ENCODE data around the gene BRPF1.

- TF ChIP-seq, protein P1, sequence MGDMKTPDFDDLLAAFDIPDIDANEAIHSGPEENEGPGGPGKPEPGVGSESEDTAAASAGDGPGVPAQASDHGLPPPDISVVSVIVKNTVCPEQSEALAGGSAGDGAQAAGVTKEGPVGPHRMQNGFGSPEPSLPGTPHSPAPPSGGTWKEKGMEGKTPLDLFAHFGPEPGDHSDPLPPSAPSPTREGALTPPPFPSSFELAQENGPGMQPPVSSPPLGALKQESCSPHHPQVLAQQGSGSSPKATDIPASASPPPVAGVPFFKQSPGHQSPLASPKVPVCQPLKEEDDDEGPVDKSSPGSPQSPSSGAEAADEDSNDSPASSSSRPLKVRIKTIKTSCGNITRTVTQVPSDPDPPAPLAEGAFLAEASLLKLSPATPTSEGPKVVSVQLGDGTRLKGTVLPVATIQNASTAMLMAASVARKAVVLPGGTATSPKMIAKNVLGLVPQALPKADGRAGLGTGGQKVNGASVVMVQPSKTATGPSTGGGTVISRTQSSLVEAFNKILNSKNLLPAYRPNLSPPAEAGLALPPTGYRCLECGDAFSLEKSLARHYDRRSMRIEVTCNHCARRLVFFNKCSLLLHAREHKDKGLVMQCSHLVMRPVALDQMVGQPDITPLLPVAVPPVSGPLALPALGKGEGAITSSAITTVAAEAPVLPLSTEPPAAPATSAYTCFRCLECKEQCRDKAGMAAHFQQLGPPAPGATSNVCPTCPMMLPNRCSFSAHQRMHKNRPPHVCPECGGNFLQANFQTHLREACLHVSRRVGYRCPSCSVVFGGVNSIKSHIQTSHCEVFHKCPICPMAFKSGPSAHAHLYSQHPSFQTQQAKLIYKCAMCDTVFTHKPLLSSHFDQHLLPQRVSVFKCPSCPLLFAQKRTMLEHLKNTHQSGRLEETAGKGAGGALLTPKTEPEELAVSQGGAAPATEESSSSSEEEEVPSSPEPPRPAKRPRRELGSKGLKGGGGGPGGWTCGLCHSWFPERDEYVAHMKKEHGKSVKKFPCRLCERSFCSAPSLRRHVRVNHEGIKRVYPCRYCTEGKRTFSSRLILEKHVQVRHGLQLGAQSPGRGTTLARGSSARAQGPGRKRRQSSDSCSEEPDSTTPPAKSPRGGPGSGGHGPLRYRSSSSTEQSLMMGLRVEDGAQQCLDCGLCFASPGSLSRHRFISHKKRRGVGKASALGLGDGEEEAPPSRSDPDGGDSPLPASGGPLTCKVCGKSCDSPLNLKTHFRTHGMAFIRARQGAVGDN (IDR thresholded peaks at IDR 0.05) = no peak
- TF ChIP-seq, protein P2, sequence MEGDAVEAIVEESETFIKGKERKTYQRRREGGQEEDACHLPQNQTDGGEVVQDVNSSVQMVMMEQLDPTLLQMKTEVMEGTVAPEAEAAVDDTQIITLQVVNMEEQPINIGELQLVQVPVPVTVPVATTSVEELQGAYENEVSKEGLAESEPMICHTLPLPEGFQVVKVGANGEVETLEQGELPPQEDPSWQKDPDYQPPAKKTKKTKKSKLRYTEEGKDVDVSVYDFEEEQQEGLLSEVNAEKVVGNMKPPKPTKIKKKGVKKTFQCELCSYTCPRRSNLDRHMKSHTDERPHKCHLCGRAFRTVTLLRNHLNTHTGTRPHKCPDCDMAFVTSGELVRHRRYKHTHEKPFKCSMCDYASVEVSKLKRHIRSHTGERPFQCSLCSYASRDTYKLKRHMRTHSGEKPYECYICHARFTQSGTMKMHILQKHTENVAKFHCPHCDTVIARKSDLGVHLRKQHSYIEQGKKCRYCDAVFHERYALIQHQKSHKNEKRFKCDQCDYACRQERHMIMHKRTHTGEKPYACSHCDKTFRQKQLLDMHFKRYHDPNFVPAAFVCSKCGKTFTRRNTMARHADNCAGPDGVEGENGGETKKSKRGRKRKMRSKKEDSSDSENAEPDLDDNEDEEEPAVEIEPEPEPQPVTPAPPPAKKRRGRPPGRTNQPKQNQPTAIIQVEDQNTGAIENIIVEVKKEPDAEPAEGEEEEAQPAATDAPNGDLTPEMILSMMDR (IDR thresholded peaks at IDR 0.05 in 2 of 3, conservative IDR thresholded peaks at IDR 0.05 in 1 of 3; ENCODE audit: control insufficient read depth in 2 of 3, extremely low read depth in 1 of 3, insufficient read depth in 1 of 3, low read depth in 3 of 3, low read length in 3 of 3) = no peak
- no peak for TF ChIP-seq EP300 (IDR thresholded peaks at IDR 0.05; ENCODE audit: borderline replicate concordance in 1 of 2, control insufficient read depth in 1 of 2, low read depth in 2 of 2, low read length in 2 of 2)
- no peak for TF ChIP-seq ZNF274 (IDR thresholded peaks at IDR 0.05; ENCODE audit: insufficient read depth, insufficient read length)
- no peak for TF ChIP-seq CEBPB (IDR thresholded peaks at IDR 0.05; ENCODE audit: borderline replicate concordance in 1 of 2, low read depth in 2 of 2, low read length in 2 of 2)
- no peak for TF ChIP-seq EGR1 (IDR thresholded peaks at IDR 0.05; ENCODE audit: borderline replicate concordance in 1 of 2, low read depth in 2 of 2, low read length in 2 of 2)
- TF ChIP-seq POLR2A (IDR thresholded peaks at IDR 0.05; ENCODE audit: low read depth, low read length) = no peak
- TF ChIP-seq USF1 (IDR thresholded peaks at IDR 0.05; ENCODE audit: borderline replicate concordance, extremely low read length, insufficient read depth, low read depth, low read length) = no peak
Measured at GRCh38 chr3:9784965-9785364, 53.4 kb downstream of the BRPF1 start.

Measured in GM12878 (cell line).